ENCODE data around the gene FAM98A. TPM values are rescaled to one million over a fixed set of nuclear protein-coding genes. Genes with fewer than 3 reads are reported as not detected.

FAM98A gene
- total RNA-seq, 1 donor from 2014 or later = 40.5 TPM

GRCh38 chr2:33617401-33617800, 18.3 kb upstream of the FAM98A start:
- ATAC-seq (ENCODE audit: low read depth) (no peak), DNase-seq (no peak)
- Mint-ChIP-seq H3K4me1 (no peaks in the 10 kb centered on the region), H3K4me3 (no peak overlapping the region), H3K27me3 (no peaks in the 10 kb centered on the region), H3K9me3 (peaks cover 21% of the 10 kb centered on the region), H3K27ac (no peak overlapping the region), H3K36me3 (ENCODE audit: low read depth) (peaks cover 9% of the 10 kb centered on the region)
- CTCF ChIA-PET = no interaction called here
- POLR2A ChIA-PET = no interaction called here
- intact Hi-C loops (cut with micrococcal nuclease) = no loop called here
- TF ChIP-seq CTCF (IDR thresholded peaks at IDR 0.05) = no peak

GRCh38 chr2:33616873-33617272, 17.8 kb upstream of the FAM98A start:
- no peak for ATAC-seq (ENCODE audit: low read depth)

GRCh38 chr2:33614190-33614589, 15.1 kb upstream of the FAM98A start:
- Mint-ChIP-seq H3K9me3 (peaks cover 18% of the 10 kb centered on the region), H3K27ac (no peak overlapping the region), H3K4me3 (no peak overlapping the region), H3K36me3 (ENCODE audit: low read depth) (peaks cover 9% of the 10 kb centered on the region), H3K27me3 (no peaks in the 10 kb centered on the region), H3K4me1 (no peaks in the 10 kb centered on the region)
- intact Hi-C loops (cut with micrococcal nuclease) = no loop called here
- ATAC-seq (ENCODE audit: low read depth) (no peak), DNase-seq (no peak)
- CTCF ChIA-PET = no interaction called here
- no peak for TF ChIP-seq CTCF (IDR thresholded peaks at IDR 0.05)
- POLR2A ChIA-PET = no interaction called here

More at GRCh38 chr2:33616873-33617272, 17.8 kb upstream of the FAM98A start:
- Mint-ChIP-seq H3K27ac (no peak overlapping the region), H3K9me3 (peaks cover 21% of the 10 kb centered on the region), H3K27me3 (no peaks in the 10 kb centered on the region), H3K4me1 (no peaks in the 10 kb centered on the region), H3K4me3 (no peak overlapping the region), H3K36me3 (ENCODE audit: low read depth) (peaks cover 9% of the 10 kb centered on the region)
- POLR2A ChIA-PET = no interaction called here
- intact Hi-C loops (cut with micrococcal nuclease) = no loop called here
- TF ChIP-seq CTCF (IDR thresholded peaks at IDR 0.05) = no peak
- CTCF ChIA-PET = no interaction called here
- no peak for DNase-seq

GRCh38 chr2:33607905-33608304, 8.8 kb upstream of the FAM98A start:
- Mint-ChIP-seq H3K4me3 (no peak overlapping the region), H3K4me1 (no peaks in the 10 kb centered on the region), H3K27ac (no peak overlapping the region), H3K27me3 (no peaks in the 10 kb centered on the region), H3K9me3 (no peaks in the 10 kb centered on the region), H3K36me3 (ENCODE audit: low read depth) (no peaks in the 10 kb centered on the region)
- POLR2A ChIA-PET = no interaction called here
- CTCF ChIA-PET = no interaction called here
- DNase-seq (no peak), ATAC-seq (ENCODE audit: low read depth) (no peak)
- intact Hi-C loops (cut with micrococcal nuclease) = no loop called here
- TF ChIP-seq CTCF (IDR thresholded peaks at IDR 0.05) = no peak

- CTCF ChIA-PET = no interaction called here
- H3K9me3 Mint-ChIP-seq = no peaks in the 10 kb centered on the region
- no peaks in the 10 kb centered on the region for H3K27me3 Mint-ChIP-seq
These were observed 8.2 kb upstream of the FAM98A start for GRCh38 chr2:33607251-33607721.

More at GRCh38 chr2:33607251-33607721, 8.2 kb upstream of the FAM98A start:
- Mint-ChIP-seq H3K4me1 (no peaks in the 10 kb centered on the region), H3K4me3 (no peak overlapping the region), H3K36me3 (ENCODE audit: low read depth) (no peaks in the 10 kb centered on the region), H3K27ac (no peak overlapping the region)
- POLR2A ChIA-PET = no interaction called here
- intact Hi-C loops (cut with micrococcal nuclease) = no loop called here
- no peak for TF ChIP-seq CTCF (IDR thresholded peaks at IDR 0.05)
- ATAC-seq (ENCODE audit: low read depth) = no peak
- no peak for DNase-seq
